ENCODE measurements around the gene ATP2A3.
A peak's percentile ranks its signal among the peaks of the same experiment; 100 is the strongest.

Gene ATP2A3

GRCh38 chr17:3944485-3945388 lies 19.5 kb downstream of the ATP2A3 start:
- TF ChIP-seq CTCF (IDR thresholded peaks at IDR 0.05; ENCODE audit: borderline replicate concordance, control extremely low read depth, extremely low read depth, insufficient read depth, missing control alignments) = no peak
- in situ Hi-C loops (cut with MboI; ENCODE audit: low sequenced_read_pairs, unreplicated experiment) = no loop called here
- DNase-seq (ENCODE audit: low spot score) = peak; percentile 74

GRCh38 chr17:3943240-3943891 lies 20.9 kb downstream of the ATP2A3 start:
- TF ChIP-seq CTCF (IDR thresholded peaks at IDR 0.05; ENCODE audit: borderline replicate concordance, control extremely low read depth, extremely low read depth, insufficient read depth, missing control alignments) = no peak
- DNase-seq (ENCODE audit: low spot score) = no peak
- in situ Hi-C loops (cut with MboI; ENCODE audit: low sequenced_read_pairs, unreplicated experiment) = no loop called here

- no peak for TF ChIP-seq CTCF (IDR thresholded peaks at IDR 0.05; ENCODE audit: borderline replicate concordance, control extremely low read depth, extremely low read depth, insufficient read depth, missing control alignments)
- in situ Hi-C loops (cut with MboI; ENCODE audit: low sequenced_read_pairs, unreplicated experiment) = no loop called here
- no peak for DNase-seq (ENCODE audit: low spot score)
These were observed 23.1 kb downstream of the ATP2A3 start for GRCh38 chr17:3940965-3941698.

GRCh38 chr17:3937359-3937758 lies 26.9 kb downstream of the ATP2A3 start:
- TF ChIP-seq CTCF (IDR thresholded peaks at IDR 0.05; ENCODE audit: borderline replicate concordance, control extremely low read depth, extremely low read depth, insufficient read depth, missing control alignments) = no peak
- in situ Hi-C loops (cut with MboI; ENCODE audit: low sequenced_read_pairs, unreplicated experiment) = no loop called here
- no peak for DNase-seq (ENCODE audit: low spot score)

- DNase-seq (ENCODE audit: low spot score) = no peak
- in situ Hi-C loops (cut with MboI; ENCODE audit: low sequenced_read_pairs, unreplicated experiment) = no loop called here
These were observed 28.3 kb downstream of the ATP2A3 start for GRCh38 chr17:3935825-3936355.

More at GRCh38 chr17:3935825-3936355, 28.3 kb downstream of the ATP2A3 start:
- TF ChIP-seq CTCF (IDR thresholded peaks at IDR 0.05; ENCODE audit: borderline replicate concordance, control extremely low read depth, extremely low read depth, insufficient read depth, missing control alignments) = no peak

Measured in GM13976 (cell line).